Measurements from ENCODE around the gene PPM1K. TPM values are rescaled to one million over a fixed set of nuclear protein-coding genes. Genes with fewer than 3 reads are reported as not detected.
A peak's percentile ranks its signal among the peaks of the same experiment; 100 is the strongest.
"Not testable (repeated sequence)": the region's sequence is repeated elsewhere in the genome, so short reads cannot be mapped to it uniquely, and the experiment has no call there.

PPM1K gene
- 21.2 and 21.4 TPM in 2 replicates for total RNA-seq (2014; rRNA removed; shearing (Covaris generic))

GRCh38 chr4:88284439-88285234, at the start of gene PPM1K:
PPM1K (minus strand) TSS chr4:88284561; CDS start chr4:88278583, 5,978 bp downstream.
- peak; percentile 96 for DNase-seq (ENCODE audit: low spot score)
- in situ Hi-C loops (cut with HindIII; ENCODE audit: low sequenced_read_pairs): no loop called here

DNA sequence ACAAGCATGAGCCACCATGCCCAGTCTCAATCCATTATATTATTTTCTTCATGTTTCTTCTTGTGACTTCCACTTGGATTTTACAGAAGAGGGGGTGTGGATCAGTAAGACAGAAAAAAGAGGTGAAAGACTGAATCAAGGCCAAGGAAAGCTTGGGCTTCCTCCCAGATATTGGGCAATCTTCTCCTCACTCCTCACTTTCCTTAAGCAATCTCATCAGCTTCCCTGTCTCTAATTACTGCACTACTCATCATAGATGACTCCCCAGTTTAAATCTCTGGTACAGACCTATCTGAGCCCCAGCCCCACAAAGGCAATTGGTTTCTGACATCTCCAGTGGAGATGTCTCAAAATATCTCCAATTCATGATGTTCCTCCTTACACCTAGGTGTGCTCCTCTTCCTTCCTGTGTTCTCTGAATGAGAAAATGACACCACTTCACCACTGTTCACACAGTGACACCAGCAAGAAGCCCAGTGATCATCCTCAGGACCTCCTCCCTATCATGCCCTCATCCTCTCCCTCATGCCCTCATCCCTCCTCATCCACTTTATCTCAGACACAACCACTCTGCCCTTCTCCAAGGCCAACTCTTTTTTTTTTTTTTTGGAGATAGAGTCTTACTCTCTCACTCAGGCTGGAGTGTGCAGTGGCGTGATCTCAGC, 49.5 kb upstream of the PPM1K start:
- DNase-seq (ENCODE audit: low spot score): no peak
- in situ Hi-C loops (cut with HindIII; ENCODE audit: low sequenced_read_pairs): no loop called here

GRCh38 chr4:88327665-88328064, 43.3 kb upstream of the PPM1K start:
- in situ Hi-C loops (cut with HindIII; ENCODE audit: low sequenced_read_pairs): no loop called here
- no peak for DNase-seq (ENCODE audit: low spot score)

DNA sequence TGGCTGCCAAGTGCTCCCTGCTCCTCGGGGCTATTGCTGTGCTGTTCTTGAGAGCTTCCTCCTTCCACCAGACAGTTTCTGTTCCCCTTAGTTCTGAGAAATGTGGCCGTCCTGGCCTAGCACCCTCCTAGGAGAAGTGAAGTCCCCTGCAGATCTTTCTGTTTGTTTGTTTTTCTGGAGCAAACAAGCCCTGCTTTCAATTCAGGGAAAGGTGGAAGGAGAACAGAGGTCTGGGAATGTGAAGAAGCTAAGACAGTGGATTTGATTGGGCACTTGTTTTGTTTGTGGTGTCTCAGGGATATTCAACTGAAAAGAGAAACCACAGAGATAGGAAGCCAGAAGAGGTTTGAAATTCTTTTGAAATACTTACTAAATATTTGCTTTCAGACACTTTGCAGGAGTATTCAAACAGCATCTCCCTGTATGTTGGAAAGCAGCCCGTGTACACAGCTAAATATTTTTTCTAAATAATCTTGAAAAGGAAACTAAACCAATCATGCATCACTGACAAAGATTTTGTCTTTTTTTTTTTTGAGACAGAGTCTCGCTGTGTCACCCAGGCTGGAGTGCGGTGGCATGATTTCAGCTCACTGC, 36.5 kb upstream of the PPM1K start:
- peak; percentile 3 for DNase-seq (ENCODE audit: low spot score)
- in situ Hi-C loops (cut with HindIII; ENCODE audit: low sequenced_read_pairs): no loop called here

GRCh38 chr4:88320224-88320779, 35.9 kb upstream of the PPM1K start:
- no peak for DNase-seq (ENCODE audit: low spot score)
- in situ Hi-C loops (cut with HindIII; ENCODE audit: low sequenced_read_pairs): no loop called here

GRCh38 chr4:88318751-88319350, 34.5 kb upstream of the PPM1K start:
- DNase-seq (ENCODE audit: low spot score): no peak
- in situ Hi-C loops (cut with HindIII; ENCODE audit: low sequenced_read_pairs): no loop called here

GRCh38 chr4:88315460-88316017, 31.2 kb upstream of the PPM1K start:
- no peak for DNase-seq (ENCODE audit: low spot score)
- in situ Hi-C loops (cut with HindIII; ENCODE audit: low sequenced_read_pairs): no loop called here

- in situ Hi-C loops (cut with HindIII; ENCODE audit: low sequenced_read_pairs): not testable (repeated sequence)
Observed at GRCh38 chr4:88313088-88313624, 28.8 kb upstream of the PPM1K start.

GRCh38 chr4:88308587-88308986, 24.2 kb upstream of the PPM1K start:
- in situ Hi-C loops (cut with HindIII; ENCODE audit: low sequenced_read_pairs): no loop called here
- no peak for DNase-seq (ENCODE audit: low spot score)

More at GRCh38 chr4:88313088-88313624, 28.8 kb upstream of the PPM1K start:
- DNase-seq (ENCODE audit: low spot score): not testable (repeated sequence)

GRCh38 chr4:88297725-88298454, 13.5 kb upstream of the PPM1K start:
- in situ Hi-C loops (cut with HindIII; ENCODE audit: low sequenced_read_pairs): no loop called here
- no peak for DNase-seq (ENCODE audit: low spot score)

DNA sequence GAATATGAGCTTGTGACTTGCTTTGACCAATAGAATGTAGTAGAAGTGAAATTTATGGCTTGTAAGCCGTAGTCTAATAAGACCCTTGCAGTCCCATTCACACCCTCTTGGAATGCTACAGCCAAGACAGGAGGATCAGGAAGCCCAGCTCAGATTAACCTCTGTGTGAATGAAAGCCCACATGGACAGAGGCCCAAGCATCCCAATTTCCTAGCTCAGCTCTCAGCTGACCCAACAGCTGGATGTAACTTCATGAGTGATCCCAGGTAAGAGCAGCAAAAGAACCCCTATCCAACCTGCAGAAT, 12.8 kb upstream of the PPM1K start:
- in situ Hi-C loops (cut with HindIII; ENCODE audit: low sequenced_read_pairs): no loop called here
- no peak for DNase-seq (ENCODE audit: low spot score)

DNA sequence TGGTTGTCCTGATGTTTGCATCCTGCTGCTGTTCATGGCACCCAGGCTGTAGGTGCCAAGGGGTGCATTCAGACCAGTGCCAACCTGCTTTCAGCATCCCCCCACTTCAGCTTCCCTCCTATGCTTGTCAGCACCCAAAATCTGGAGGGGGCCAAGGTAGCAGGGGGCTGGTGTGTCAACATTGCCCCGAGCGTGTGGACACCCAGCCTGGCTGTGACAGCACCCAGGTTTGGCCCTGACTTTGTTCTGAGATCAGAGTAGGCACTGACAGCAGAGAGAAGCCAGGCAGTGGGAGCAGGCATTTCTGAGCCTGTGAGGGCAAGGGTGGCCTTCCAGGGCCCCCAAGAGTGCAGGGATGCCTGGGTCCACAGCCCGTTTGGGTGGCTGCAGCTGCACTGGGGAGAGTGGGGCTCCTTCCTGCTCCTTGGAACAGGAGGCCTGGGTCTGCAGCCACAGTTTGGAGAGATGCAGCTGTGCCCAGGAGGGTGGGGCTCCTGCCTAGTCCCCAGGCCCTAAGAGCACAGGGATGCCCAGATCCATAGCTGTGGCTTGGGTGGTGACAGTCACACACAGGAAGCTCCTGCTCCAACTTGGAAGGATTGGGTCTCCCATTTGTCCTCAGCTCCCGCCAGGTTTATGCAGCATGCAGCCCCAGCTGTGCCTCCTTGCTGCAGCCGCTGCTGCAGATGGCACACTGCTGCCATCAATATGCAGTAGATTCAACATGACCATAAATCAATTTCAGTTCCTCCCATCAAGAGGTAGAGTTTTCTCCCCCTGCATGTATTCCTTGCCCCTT, 12.3 kb upstream of the PPM1K start:
- in situ Hi-C loops (cut with HindIII; ENCODE audit: low sequenced_read_pairs): no loop called here
- no peak for DNase-seq (ENCODE audit: low spot score)

GRCh38 chr4:88295656-88296055, 11.3 kb upstream of the PPM1K start:
- DNase-seq (ENCODE audit: low spot score): no peak

GRCh38 chr4:88291003-88291402, 6.6 kb upstream of the PPM1K start:
- peak; percentile 25 for DNase-seq (ENCODE audit: low spot score)
- in situ Hi-C loops (cut with HindIII; ENCODE audit: low sequenced_read_pairs): no loop called here

More at GRCh38 chr4:88295656-88296055, 11.3 kb upstream of the PPM1K start:
- in situ Hi-C loops (cut with HindIII; ENCODE audit: low sequenced_read_pairs): no loop called here

DNA sequence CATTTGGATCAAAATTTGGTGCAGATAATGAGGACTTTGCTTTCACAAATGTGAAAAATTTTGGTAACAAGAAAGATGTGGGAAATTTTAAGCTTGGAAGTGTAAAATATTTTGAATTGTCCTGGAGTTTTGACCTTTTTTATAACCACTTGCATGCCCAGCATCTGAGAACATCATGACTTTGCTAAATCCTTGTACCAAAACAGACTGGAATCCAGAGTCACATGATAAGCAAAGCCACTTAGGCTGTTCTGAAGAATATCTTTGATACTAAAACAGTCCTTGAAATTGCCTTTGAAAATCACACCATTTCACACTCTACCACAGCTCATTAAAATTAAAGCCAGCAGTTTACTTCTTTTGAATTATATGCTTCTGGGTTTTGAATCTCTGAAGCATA, 2.5 kb upstream of the PPM1K start:
- DNase-seq (ENCODE audit: low spot score): peak; percentile 17
- in situ Hi-C loops (cut with HindIII; ENCODE audit: low sequenced_read_pairs): no loop called here

DNA sequence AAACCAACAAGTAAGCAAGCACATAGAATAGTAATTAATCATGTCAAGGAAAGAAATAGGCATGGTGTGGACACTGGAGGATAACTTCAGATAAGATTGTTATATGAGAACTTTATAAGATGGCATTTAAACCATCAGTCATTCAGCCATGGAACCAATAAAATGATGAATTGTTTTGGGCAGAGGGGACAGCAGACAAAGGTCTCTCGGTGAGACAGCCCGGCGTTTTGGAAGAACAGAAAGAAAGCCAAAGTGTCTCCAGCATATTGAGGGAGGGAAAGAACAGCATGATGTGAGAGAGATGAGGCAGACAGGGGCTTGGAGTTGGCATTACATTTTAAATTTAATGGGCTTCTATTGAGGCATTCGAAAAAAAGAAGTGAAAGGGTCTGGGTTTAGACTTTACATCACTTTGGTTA, 883 bp upstream of the PPM1K start:
- in situ Hi-C loops (cut with HindIII; ENCODE audit: low sequenced_read_pairs): no loop called here
- DNase-seq (ENCODE audit: low spot score): no peak

GRCh38 chr4:88283661-88284438, 511 bp downstream of the PPM1K start:
- peak; percentile 81 for DNase-seq (ENCODE audit: low spot score)
- in situ Hi-C loops (cut with HindIII; ENCODE audit: low sequenced_read_pairs): no loop called here

Data from G401 (cell line).